GM13977 (cell line): ENCODE data around the gene POLN.

ENCODE experiments used
- DNase-seq: peaks from one replicate; pipeline ENCODE4 v3.0.0; 2012; ENCODE audit warnings: low spot score
- CTCF ChIP-seq: IDR thresholded peaks from 2 replicates; pipeline ENCODE4 v1.5.1; 2012; ENCODE audit warnings: mild to moderate bottlenecking, control low read depth; ENCODE audit not compliant: insufficient read depth; ENCODE audit errors: extremely low read depth, missing control alignments
- in situ Hi-C: fragments of 300-500 bp; cut with MboI; formaldehyde crosslinking; loops from one replicate; pipeline ENCODE4 v1.12.0; 2022; ENCODE audit warnings: low sequenced_read_pairs, low pct_unique_long_range_greater_than_20kb, mixed read lengths, inconsistent platforms; ENCODE audit not compliant: unreplicated experiment

POLN gene

GRCh38 chr4:2080429-2081300, 161.3 kb downstream of the POLN start:
- DNase-seq = no peak
- TF ChIP-seq CTCF = no peak
- in situ Hi-C loops = no loop called here

GRCh38 chr4:2079926-2080325, 162.0 kb downstream of the POLN start:
- no peak for TF ChIP-seq CTCF
- in situ Hi-C loops = no loop called here
- no peak for DNase-seq

- in situ Hi-C loops = no loop called here
- no peak for TF ChIP-seq CTCF
- no peak for DNase-seq
Measured at GRCh38 chr4:2079006-2079405, 162.9 kb downstream of the POLN start.

GRCh38 chr4:2078584-2078983, 163.3 kb downstream of the POLN start:
- in situ Hi-C loops = no loop called here
- no peak for DNase-seq
- no peak for TF ChIP-seq CTCF

GRCh38 chr4:2077537-2078460, 164.1 kb downstream of the POLN start:
- no peak for TF ChIP-seq CTCF
- in situ Hi-C loops = no loop called here
- DNase-seq = peak; percentile 52

GRCh38 chr4:2076908-2077536, 164.9 kb downstream of the POLN start:
- no peak for TF ChIP-seq CTCF
- in situ Hi-C loops = no loop called here
- DNase-seq = peak; percentile 31
